B cell (primary cell): Measurements from ENCODE around the gene MON2.

Experiments
- CTCF ChIP-seq: fragments of 200-600 bp; IDR thresholded peaks from one replicate; pipeline ENCODE4 v1.8.0; 2022; ENCODE audit warnings: antibody characterized with exemption, mild to moderate bottlenecking
- EZH2 ChIP-seq: IDR thresholded peaks from 2 replicates; pipeline ENCODE4 v1.6.1; 2012; ENCODE audit warnings: borderline replicate concordance, low read depth, mild to moderate bottlenecking, moderate library complexity, low read length; ENCODE audit not compliant: insufficient read depth, poor library complexity, severe bottlenecking

- TF ChIP-seq CTCF (no peak), EZH2 (no peak)
Observed at GRCh38 chr12:62640910-62641448, 174.4 kb downstream of the MON2 start.
